ENCODE data around the gene CDC42BPB. TPM values are rescaled to one million over a fixed set of nuclear protein-coding genes. Genes with fewer than 3 reads are reported as not detected.

The CDC42BPB gene
- total RNA-seq, 1 donor from 2014 or later, result 68.9 TPM

DNA sequence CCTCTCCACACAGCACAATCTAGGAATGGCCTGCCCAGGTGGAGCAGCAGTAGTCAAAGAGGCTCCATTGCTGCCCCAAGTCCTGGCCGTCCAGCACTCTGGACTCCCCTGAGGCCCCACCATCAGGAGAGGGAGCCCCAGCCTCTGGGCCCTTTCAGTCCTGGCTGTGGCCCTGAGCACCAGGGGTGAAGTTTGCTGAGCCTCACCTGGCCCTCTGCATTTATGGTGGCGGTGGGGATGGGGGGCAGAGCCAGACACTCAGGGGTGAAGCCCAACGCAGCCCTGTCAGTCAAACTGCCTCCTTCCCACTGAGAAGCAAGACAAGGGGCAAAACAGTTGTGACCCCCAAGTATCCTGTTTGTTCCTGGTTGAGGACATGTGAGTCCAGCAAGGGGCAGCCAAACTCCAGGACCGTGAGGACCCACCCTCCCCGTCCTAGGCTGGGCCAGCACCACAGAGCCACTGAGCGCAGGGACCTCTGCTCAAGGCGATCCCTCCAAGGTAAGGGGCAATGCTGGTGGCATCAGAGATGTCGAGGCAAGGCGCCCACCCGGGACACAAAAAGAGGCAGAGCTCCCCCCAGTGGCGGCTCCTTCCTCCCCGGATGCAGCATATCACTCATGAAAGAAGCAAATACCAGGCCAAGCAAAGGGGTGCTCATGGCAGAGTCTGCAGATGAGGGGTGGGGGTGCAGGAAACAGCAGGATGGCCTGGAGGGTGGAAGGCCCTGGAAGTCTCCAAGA is 139.7 kb downstream of the CDC42BPB start:
- ATAC-seq (peak; percentile 51), DNase-seq (ENCODE audit: missing footprints) (no peak)
- intact Hi-C loops (cut with DNase I), result loop anchor here (1.0 to 2.0 kb wide), 3 partner anchors 92 to 223 kb away; no protein-coding TSS in a partner anchor

DNA sequence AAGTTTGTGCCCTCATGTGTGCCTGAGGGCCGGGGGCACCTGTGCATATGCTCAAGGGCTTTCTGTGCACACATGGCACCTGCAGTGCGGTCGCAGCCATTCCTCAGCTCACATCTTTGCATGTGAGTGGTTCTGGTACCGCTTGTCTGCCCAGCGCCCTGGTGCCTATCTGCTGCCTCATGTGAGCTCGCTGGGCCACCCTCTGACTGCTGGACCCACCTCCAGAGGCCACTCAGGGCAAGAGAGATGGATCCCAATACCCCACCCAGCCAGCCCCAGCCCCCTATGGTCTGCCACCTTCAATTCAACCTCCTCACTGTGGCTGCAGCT is 140.3 kb downstream of the CDC42BPB start:
- DNase-seq (ENCODE audit: missing footprints) (no peak), ATAC-seq (no peak)
- intact Hi-C loops (cut with DNase I), result no loop called here

- ATAC-seq (no peak), DNase-seq (ENCODE audit: missing footprints) (no peak)
- intact Hi-C loops (cut with DNase I), result no loop called here
These were observed 140.8 kb downstream of the CDC42BPB start for GRCh38 chr14:102916347-102917055.

DNA sequence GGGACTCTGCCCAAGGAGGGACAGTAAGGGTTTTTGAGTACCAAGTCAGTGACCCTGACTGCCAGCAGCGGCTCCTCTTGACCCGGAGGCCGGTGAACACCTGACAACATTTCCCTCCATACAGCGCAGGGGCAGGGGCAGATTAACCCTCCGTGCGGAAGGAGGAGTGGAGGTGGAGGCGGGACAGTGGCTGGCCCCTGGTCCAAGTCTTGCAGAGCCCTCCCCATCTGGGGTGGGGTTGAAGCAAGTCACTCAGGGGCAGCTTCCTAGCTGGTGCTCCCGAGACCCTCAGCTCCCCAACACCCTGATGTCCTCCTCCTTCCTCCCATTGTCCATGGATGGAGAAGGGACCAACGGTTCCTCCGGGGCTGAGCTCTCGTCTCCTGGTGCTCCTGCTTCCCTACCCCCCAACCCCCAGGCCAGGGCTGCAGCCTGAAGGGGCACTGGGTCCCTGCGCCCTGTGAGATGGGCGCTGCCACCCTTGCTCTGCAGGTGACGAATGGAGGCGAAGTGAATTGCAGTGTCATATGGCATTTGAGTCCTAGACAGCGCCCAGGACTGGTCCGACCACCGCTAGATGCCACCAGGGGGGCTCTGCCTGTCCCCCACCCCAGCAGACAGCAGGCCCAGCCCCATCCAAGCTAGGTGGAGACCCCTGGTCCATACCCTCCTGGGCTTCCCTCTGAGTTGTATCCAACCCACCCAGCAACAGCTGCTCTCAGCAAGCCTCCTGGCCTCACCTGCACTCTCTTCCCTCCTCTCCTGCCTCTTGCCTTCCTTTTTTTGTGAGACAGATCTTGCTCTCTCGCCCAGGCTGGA is 141.8 kb downstream of the CDC42BPB start:
- DNase-seq (ENCODE audit: missing footprints) (no peak), ATAC-seq (no peak)
- intact Hi-C loops (cut with DNase I), result no loop called here

DNA sequence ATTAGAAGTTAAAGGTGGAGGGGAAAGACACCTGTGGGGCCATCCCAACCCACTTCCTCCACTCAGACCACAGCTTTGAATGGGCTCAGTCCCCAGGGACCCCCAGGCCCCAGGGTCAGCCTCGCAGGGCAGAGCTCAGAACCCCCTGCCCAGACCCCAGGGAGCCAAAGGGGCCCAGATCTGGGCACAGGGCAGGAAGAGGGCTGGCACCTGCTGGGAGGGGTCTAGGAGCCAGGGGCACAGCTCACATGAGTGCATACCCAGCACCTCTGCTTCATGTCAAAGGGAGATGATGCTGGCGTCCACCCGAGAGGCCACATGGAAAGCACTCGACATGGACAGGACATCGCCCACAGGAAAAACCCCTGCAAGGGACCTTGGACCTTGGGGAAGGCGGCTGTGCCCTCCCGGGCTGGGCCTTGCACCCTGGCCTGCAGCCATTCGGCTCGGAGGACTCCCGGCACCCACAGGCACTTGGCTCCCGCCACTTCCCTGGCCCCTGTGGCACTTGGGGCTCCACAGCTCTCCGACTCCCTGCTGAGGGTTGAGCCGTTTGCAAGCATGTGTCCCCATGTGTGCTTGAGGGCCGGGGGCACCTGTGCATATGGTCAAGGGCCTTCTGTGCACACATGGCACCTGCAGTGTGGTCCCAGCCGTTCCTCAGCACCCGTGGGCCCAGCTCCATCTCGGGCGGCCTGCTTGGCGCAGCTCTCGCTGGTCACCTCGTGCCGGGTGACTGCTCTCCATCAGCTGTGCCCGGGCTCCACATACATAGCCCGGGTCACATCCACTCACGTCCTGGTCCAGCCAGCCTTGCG is 142.7 kb downstream of the CDC42BPB start:
- ATAC-seq (no peak), DNase-seq (ENCODE audit: missing footprints) (no peak)
- intact Hi-C loops (cut with DNase I), result no loop called here

- intact Hi-C loops (cut with DNase I), result no loop called here
- ATAC-seq (no peak), DNase-seq (ENCODE audit: missing footprints) (no peak)
These were observed 143.8 kb downstream of the CDC42BPB start for GRCh38 chr14:102913341-102914211.

DNA sequence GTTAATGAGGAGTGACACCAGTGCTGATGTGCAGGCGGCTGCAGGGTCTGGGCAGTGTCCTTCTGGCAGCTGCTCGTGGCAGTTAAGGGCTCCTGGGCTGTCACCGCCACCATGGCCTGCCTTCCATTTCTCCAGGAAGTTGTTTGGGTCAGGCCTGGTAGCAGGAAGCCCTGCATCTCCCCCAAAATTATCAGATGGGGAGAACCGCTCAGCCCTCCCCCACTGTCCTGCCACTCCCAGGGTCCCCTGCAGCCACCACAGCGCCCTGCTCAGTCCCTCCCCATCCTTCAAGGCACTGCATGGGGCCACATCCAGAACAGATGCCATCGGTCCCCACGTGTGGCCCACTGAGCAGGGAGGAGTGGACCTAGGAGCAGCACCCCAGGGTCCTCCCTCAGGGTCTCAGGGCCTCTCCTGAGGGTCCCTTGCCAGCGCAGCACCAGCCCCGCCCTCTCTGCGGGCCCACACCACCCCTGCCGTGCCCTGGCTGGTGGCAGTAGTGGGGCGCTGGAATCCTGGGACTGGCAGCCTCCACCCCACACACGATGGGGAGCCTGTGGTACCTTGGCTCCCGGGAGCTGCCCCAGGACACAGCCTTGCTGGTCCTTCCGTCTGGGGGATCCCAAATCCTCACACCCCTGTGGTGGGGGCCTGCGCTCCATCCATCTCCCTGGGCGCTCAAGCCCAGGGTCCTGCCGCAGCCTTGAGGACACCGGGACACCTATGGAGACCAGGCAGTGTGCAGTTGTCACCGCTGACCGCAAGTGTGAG is 145.2 kb downstream of the CDC42BPB start:
- ATAC-seq, result no peak
- no peak for DNase-seq (ENCODE audit: missing footprints)
- intact Hi-C loops (cut with DNase I), result no loop called here

GRCh38 chr14:102911541-102911951 is 145.8 kb downstream of the CDC42BPB start:
- ATAC-seq (no peak), DNase-seq (ENCODE audit: missing footprints) (no peak)
- intact Hi-C loops (cut with DNase I), result no loop called here

DNA sequence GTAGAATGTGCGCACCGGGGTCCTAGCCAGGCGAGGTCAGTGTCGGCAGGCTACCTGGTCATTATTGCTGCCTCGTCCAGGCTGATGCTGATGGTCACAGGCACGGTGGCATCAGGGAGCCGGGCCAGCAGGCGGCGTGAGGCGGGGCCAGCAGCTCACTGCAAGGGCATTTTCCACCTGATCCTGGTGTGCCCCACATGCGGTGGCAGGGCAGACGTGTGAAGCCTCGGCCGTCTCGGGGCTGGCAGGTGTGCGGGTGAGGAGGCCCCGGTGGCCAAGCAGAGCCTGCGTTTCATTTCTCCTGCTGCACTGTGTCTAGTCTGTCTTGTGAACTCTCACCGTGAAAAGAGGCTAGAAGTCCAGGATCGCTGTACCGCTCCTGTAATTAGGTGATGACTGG is 146.9 kb downstream of the CDC42BPB start:
- peak; percentile 47 for DNase-seq (ENCODE audit: missing footprints)
- intact Hi-C loops (cut with DNase I), result no loop called here
- no peak for ATAC-seq

GRCh38 chr14:102909911-102910310 is 147.4 kb downstream of the CDC42BPB start:
- intact Hi-C loops (cut with DNase I), result no loop called here
- peak; percentile 50 for DNase-seq (ENCODE audit: missing footprints)
- no peak for ATAC-seq

DNA sequence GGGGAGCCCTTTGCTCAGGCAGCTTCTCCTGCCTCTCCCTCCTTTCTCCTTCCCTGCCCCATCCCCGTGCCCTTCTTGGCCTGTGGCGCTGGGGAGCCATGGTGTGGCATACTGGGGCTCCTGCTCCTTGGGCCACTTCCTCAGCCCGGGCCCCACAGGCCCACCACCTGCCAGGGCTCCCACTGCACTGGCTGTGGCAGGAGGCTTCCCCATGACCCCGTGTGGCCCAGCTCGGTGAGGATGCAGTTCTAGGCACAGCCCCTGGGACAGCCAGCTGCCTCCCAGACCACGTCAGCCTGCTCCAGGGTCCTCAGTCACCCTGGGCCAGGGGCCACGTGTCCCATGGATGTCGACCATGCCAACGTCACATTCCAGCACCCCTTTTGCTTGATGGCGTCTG is 147.9 kb downstream of the CDC42BPB start:
- ATAC-seq, result no peak
- DNase-seq (ENCODE audit: missing footprints), result peak; percentile 28
- intact Hi-C loops (cut with DNase I), result no loop called here

- intact Hi-C loops (cut with DNase I), result no loop called here
These were observed 148.4 kb downstream of the CDC42BPB start for GRCh38 chr14:102908766-102909455.

GRCh38 chr14:102907980-102908730 is 149.2 kb downstream of the CDC42BPB start:
- ATAC-seq, result no peak
- peak; percentile 73 for DNase-seq (ENCODE audit: missing footprints)
- intact Hi-C loops (cut with DNase I), result no loop called here

More at GRCh38 chr14:102908766-102909455, 148.4 kb downstream of the CDC42BPB start:
- DNase-seq (ENCODE audit: missing footprints), result peak; percentile 60
- no peak for ATAC-seq

DNA sequence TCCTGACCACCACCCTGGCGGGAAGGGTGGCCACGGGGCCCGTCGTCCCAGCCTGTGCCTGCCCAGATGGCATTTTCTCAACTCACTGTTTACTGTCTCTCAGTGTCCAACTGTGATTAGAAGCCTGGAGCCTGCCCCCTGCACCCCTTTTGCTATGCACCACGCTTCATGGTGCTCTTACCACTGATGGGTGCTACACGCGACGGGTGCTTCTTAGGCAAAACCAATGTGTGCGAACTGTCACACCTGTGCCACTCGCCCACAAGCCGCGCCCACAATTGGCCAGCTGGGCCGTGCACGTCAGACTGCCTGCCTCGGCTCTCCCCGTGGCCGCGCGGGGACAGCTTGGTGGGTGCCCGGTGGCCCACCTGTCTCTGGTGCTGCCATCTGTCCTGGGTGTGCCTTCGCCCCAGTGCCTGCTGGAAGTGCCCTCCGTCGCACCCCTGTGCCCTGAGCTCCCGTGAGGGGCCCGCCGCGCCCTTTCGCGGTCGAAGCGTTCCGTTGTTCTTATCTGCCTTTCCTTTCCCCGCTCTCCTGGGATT is 150.0 kb downstream of the CDC42BPB start:
- peak; percentile 26 for DNase-seq (ENCODE audit: missing footprints)
- intact Hi-C loops (cut with DNase I), result no loop called here

DNA sequence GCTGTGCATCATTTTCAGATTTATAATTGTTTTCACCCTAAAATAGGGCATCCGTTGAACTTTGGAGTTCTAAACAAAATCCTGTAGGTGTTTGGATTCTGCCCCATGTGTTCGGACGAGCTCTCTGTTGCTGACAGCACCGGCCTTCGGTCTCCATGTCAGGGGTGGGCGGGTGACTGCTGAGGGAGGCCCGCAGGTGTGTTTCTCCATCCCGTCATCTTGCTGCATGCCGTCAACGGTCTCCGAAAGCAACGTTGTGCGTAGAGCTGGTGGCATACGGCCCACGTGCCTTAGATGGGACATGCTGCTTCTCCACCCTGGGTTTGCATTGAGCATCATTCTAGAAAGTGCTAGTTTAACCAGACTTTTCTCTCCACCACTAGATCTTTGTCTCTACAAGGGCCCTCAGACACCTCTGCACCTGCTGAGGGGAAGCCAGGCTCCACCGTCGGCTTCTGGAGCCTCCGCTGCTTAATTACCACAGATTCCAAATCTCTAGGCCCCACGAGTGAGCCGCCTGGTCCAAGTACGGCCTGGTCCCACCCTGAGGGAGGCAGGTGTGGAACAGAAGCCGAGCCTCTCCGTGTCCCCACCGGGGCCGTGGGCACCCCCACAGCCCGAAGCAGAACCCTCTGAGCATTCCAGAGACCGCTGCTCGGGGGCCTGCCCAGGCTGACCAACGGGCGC is 150.6 kb downstream of the CDC42BPB start:
- intact Hi-C loops (cut with DNase I), result no loop called here
- peak; percentile 66 for DNase-seq (ENCODE audit: missing footprints)
- ATAC-seq, result no peak

More for the DNA sequence above, 150.0 kb downstream of the CDC42BPB start:
- no peak for ATAC-seq
